ENCODE results near the gene PARP12. TPM values are rescaled to one million over a fixed set of nuclear protein-coding genes. Genes with fewer than 3 reads are reported as not detected.

PARP12 gene
- total and polyA plus RNA-seq, 10 of the 15 experiments (the other 5 are each of a cell fraction or from before 2014, with no cell fraction given) = 0.98 to 51.8 (median 18.0) TPM

- Histone ChIP-seq H3K9ac (ENCODE audit: control insufficient read depth, insufficient read depth, low read length) (no peak overlapping the region), H3K4me3 (no peak overlapping the region), H3K27ac (ENCODE audit: control insufficient read depth, insufficient read depth) (no peak overlapping the region), H3K4me2 (ENCODE audit: control insufficient read depth, insufficient read depth) (no peak overlapping the region), H3K27me3 (replicated peaks in 1 of 2; ENCODE audit: control insufficient read depth in 2 of 2, insufficient read depth in 2 of 2, low read length in 1 of 2) (no peaks in the 10 kb centered on the region; a peak in 1 of 4 replicates), H3K36me3 (ENCODE audit: control insufficient read depth in 2 of 2, insufficient read depth in 2 of 2, low read length in 1 of 2) (no peaks in the 10 kb centered on the region), H4K20me1 (ENCODE audit: control insufficient read depth, insufficient read depth) (no peaks in the 10 kb centered on the region), H2AFZ (ENCODE audit: control insufficient read depth, low read depth, low read length) (no peak overlapping the region), H3K4me1 (ENCODE audit: control insufficient read depth, insufficient read depth, low read length) (no peaks in the 10 kb centered on the region), H3K9me3 (replicated peaks; ENCODE audit: control insufficient read depth, insufficient read depth, low read length) (no peaks in the 10 kb centered on the region), H3K79me2 (ENCODE audit: control insufficient read depth, insufficient read depth, low read length) (no peaks in the 10 kb centered on the region)
- ChIA-PET SMC1A (ENCODE audit: uncharacterized antibody, unreplicated experiment) (no interaction called here), CTCF (interaction anchor here (1.4 kb wide), 1 partner anchor 345 kb away, joined by 4 read pairs; no protein-coding TSS in a partner anchor), RAD21 (ENCODE audit: unreplicated experiment) (no interaction called here), POLR2A (no interaction called here)
- ATAC-seq (no peak), FAIRE-seq (no peak), DNase-seq (ENCODE audit: low read depth, low spot score) (no peak)
- in situ Hi-C loops (cut with MboI) = no loop called here
- TF ChIP-seq CBX3 (IDR thresholded peaks at IDR 0.05; ENCODE audit: borderline replicate concordance, low read depth) (no peak), BHLHE40 (IDR thresholded peaks at IDR 0.05; ENCODE audit: borderline replicate concordance in 1 of 2, low read depth in 2 of 2, low read length in 1 of 2) (no peak), ZNF207 (IDR thresholded peaks at IDR 0.05; ENCODE audit: borderline replicate concordance) (no peak), YBX1 (IDR thresholded peaks at IDR 0.05) (no peak), BCL11A (IDR thresholded peaks at IDR 0.05; ENCODE audit: low read depth, low read length) (no peak), MYC (IDR thresholded peaks at IDR 0.05; ENCODE audit: insufficient read depth, insufficient read length, insufficient replicate concordance, low read length, severe bottlenecking) (no peak), BACH1 (IDR thresholded peaks at IDR 0.05; ENCODE audit: borderline replicate concordance) (no peak), ATF3 (IDR thresholded peaks at IDR 0.05; ENCODE audit: borderline replicate concordance, extremely low read depth, low read depth, low read length) (no peak), TCF12 (IDR thresholded peaks at IDR 0.05; ENCODE audit: low read depth, low read length) (no peak)
- TF ChIP-seq, protein P1, sequence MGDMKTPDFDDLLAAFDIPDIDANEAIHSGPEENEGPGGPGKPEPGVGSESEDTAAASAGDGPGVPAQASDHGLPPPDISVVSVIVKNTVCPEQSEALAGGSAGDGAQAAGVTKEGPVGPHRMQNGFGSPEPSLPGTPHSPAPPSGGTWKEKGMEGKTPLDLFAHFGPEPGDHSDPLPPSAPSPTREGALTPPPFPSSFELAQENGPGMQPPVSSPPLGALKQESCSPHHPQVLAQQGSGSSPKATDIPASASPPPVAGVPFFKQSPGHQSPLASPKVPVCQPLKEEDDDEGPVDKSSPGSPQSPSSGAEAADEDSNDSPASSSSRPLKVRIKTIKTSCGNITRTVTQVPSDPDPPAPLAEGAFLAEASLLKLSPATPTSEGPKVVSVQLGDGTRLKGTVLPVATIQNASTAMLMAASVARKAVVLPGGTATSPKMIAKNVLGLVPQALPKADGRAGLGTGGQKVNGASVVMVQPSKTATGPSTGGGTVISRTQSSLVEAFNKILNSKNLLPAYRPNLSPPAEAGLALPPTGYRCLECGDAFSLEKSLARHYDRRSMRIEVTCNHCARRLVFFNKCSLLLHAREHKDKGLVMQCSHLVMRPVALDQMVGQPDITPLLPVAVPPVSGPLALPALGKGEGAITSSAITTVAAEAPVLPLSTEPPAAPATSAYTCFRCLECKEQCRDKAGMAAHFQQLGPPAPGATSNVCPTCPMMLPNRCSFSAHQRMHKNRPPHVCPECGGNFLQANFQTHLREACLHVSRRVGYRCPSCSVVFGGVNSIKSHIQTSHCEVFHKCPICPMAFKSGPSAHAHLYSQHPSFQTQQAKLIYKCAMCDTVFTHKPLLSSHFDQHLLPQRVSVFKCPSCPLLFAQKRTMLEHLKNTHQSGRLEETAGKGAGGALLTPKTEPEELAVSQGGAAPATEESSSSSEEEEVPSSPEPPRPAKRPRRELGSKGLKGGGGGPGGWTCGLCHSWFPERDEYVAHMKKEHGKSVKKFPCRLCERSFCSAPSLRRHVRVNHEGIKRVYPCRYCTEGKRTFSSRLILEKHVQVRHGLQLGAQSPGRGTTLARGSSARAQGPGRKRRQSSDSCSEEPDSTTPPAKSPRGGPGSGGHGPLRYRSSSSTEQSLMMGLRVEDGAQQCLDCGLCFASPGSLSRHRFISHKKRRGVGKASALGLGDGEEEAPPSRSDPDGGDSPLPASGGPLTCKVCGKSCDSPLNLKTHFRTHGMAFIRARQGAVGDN (IDR thresholded peaks at IDR 0.05) = no peak
- intact Hi-C loops (cut with micrococcal nuclease; ENCODE audit: unreplicated experiment) = no loop called here
- no TSS peak for BruUV-seq (replicated peaks)
- WGBS (ENCODE audit: insufficient coverage, insufficient replicate concordance, low lambda C conversion rate, missing lambda C conversion rate) = 91% methylated on average over 20 of the region's 22 CpGs
Measured at GRCh38 chr7:139990571-139991268, 72.0 kb downstream of the PARP12 start.
